Measurements from ENCODE around the gene NPAS4. TPM values are rescaled to one million over a fixed set of nuclear protein-coding genes. Genes with fewer than 3 reads are reported as not detected.

The NPAS4 gene
- total RNA-seq, 3 donors from 2014 or later (not counting 1 experiment from before 2014, with no cell fraction given), result not detected

DNA sequence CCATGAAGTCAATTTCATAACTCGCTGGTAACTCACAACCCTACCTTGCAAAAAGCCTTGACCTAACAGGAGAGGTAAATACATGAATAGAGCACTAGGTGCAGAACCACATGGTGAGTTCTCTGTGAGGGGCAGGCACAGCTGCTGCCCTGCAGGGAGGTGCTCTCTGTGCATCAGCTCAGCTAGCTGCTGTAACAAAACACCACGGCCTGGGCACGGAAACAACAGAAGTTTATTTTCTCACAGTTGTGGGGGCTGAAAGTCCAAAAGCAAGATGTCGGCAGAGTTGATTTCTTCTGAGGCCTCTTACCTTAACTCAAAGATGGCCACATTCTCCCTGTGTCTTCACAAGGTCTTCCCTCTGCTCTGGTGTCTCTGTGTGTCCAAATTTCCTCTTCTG, 30.8 kb downstream of the NPAS4 start:
- 76% methylated on average over 4 of the region's 4 CpGs for WGBS (ENCODE audit: insufficient coverage)
- intact Hi-C loops (cut with micrococcal nuclease), result no loop called here

DNA sequence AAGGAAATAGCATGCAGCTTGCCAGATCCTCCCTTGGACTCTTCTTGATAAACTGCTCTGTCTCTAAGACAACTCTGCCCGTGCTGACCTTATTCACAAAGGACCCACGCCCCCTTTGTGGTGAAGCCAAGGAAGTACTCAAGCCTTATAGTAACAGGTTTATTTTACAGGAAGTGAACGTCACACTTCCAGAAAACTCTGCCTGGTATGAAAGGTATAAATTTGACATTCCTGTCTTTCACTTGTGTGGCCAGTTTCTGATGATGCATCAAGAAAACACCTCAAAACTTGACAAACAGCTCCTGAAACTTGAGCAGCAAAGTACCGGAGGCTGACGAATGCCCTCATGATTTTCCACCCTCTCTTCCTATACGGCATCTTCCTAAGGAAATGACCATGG, 33.4 kb downstream of the NPAS4 start:
- Histone ChIP-seq H3K4me1 (ENCODE audit: control insufficient read depth, insufficient read depth, low read length) (peaks cover 12% of the 10 kb centered on the region), H3K4me3 (ENCODE audit: low read length) (no peak overlapping the region), H3K27me3 (ENCODE audit: control insufficient read depth, insufficient read depth, low read length) (no peaks in the 10 kb centered on the region), H3K36me3 (ENCODE audit: control insufficient read depth, insufficient read depth, low read length) (no peaks in the 10 kb centered on the region), H3K9me3 (ENCODE audit: control insufficient read depth, insufficient read depth, low read length) (no peaks in the 10 kb centered on the region), H3K27ac (ENCODE audit: low read length) (no peak overlapping the region)
- peak in 1 of 3 donors; percentile 36 for ATAC-seq
- no peaks in the 10 kb centered on the region for H3K9me3 Mint-ChIP-seq
- intact Hi-C loops (cut with micrococcal nuclease), result no loop called here
- no peaks in the 10 kb centered on the region for H3K36me3 Mint-ChIP-seq
- peaks cover 18% of the 10 kb centered on the region in 2 donors for H3K4me1 Mint-ChIP-seq
- no peak for DNase-seq
- no peak overlapping the region for H3K4me3 Mint-ChIP-seq
- peaks cover 0 to 14% of the 10 kb centered on the region in 2 donors for H3K27me3 Mint-ChIP-seq (ENCODE audit: low read depth in 2 of 2)
- no peak overlapping the region for H3K27ac Mint-ChIP-seq
- TF ChIP-seq, protein P1, sequence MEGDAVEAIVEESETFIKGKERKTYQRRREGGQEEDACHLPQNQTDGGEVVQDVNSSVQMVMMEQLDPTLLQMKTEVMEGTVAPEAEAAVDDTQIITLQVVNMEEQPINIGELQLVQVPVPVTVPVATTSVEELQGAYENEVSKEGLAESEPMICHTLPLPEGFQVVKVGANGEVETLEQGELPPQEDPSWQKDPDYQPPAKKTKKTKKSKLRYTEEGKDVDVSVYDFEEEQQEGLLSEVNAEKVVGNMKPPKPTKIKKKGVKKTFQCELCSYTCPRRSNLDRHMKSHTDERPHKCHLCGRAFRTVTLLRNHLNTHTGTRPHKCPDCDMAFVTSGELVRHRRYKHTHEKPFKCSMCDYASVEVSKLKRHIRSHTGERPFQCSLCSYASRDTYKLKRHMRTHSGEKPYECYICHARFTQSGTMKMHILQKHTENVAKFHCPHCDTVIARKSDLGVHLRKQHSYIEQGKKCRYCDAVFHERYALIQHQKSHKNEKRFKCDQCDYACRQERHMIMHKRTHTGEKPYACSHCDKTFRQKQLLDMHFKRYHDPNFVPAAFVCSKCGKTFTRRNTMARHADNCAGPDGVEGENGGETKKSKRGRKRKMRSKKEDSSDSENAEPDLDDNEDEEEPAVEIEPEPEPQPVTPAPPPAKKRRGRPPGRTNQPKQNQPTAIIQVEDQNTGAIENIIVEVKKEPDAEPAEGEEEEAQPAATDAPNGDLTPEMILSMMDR (IDR thresholded peaks at IDR 0.05), result no peak
- WGBS (ENCODE audit: insufficient coverage), result 32% methylated on average over 6 of the region's 6 CpGs

More for the DNA sequence above, 30.8 kb downstream of the NPAS4 start:
- TF ChIP-seq, protein P1 (IDR thresholded peaks at IDR 0.05), result no peak
- H3K36me3 ChIP-seq (ENCODE audit: control insufficient read depth, insufficient read depth, low read length), result no peaks in the 10 kb centered on the region
- H3K4me1 Mint-ChIP-seq, result peaks cover 18% of the 10 kb centered on the region in 2 donors
- no peak overlapping the region for H3K27ac Mint-ChIP-seq
- H3K36me3 Mint-ChIP-seq, result no peaks in the 10 kb centered on the region
- no peaks in the 10 kb centered on the region for H3K27me3 ChIP-seq (ENCODE audit: control insufficient read depth, insufficient read depth, low read length)
- no peaks in the 10 kb centered on the region for H3K9me3 Mint-ChIP-seq
- H3K9me3 ChIP-seq (ENCODE audit: control insufficient read depth, insufficient read depth, low read length), result no peaks in the 10 kb centered on the region
- no peak overlapping the region for H3K4me3 ChIP-seq (ENCODE audit: low read length)
- DNase-seq (no peak), ATAC-seq (no peak)
- peaks cover 0 to 17% of the 10 kb centered on the region in 2 donors for H3K27me3 Mint-ChIP-seq (ENCODE audit: low read depth in 2 of 2)
- no peak overlapping the region for H3K4me3 Mint-ChIP-seq
- H3K4me1 ChIP-seq (ENCODE audit: control insufficient read depth, insufficient read depth, low read length), result peaks cover 6% of the 10 kb centered on the region
- H3K27ac ChIP-seq (ENCODE audit: low read length), result no peak overlapping the region

DNA sequence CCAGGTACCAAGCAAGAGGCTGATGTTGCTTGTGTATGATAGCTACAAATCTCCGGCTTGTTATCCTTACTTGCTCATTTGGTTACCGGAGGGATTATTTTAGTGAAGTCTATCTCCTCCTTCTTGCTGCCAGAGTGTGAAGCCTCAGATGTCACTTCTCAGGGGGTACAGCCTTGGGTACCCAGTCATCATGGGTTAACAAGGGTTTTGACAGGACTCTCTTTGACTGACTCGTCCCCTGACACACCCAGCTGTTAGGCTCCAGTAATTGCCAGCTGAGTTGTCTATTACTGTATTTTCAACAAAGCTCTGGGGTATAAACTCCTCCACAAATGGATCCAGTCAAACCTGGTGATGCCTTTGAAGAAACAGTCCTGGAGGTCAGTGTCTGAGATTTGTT, 34.0 kb downstream of the NPAS4 start:
- H3K4me3 ChIP-seq (ENCODE audit: low read length), result no peak overlapping the region
- intact Hi-C loops (cut with micrococcal nuclease), result no loop called here
- H3K27me3 ChIP-seq (ENCODE audit: control insufficient read depth, insufficient read depth, low read length), result no peaks in the 10 kb centered on the region
- H3K36me3 ChIP-seq (ENCODE audit: control insufficient read depth, insufficient read depth, low read length), result no peaks in the 10 kb centered on the region
- Mint-ChIP-seq H3K4me1 (peaks cover 18% of the 10 kb centered on the region in 2 donors), H3K9me3 (no peaks in the 10 kb centered on the region), H3K27me3 (ENCODE audit: low read depth in 2 of 2) (peaks cover 0 to 14% of the 10 kb centered on the region in 2 donors), H3K36me3 (no peaks in the 10 kb centered on the region), H3K4me3 (no peak overlapping the region), H3K27ac (no peak overlapping the region)
- peaks cover 17% of the 10 kb centered on the region for H3K4me1 ChIP-seq (ENCODE audit: control insufficient read depth, insufficient read depth, low read length)
- H3K9me3 ChIP-seq (ENCODE audit: control insufficient read depth, insufficient read depth, low read length), result no peaks in the 10 kb centered on the region
- H3K27ac ChIP-seq (ENCODE audit: low read length), result no peak overlapping the region
- ATAC-seq, result no peak
- TF ChIP-seq, protein P1 (IDR thresholded peaks at IDR 0.05), result no peak
- DNase-seq, result no peak
- WGBS (ENCODE audit: insufficient coverage), result 64% methylated on average over 3 of the region's 3 CpGs

- Mint-ChIP-seq H3K27me3 (ENCODE audit: low read depth in 2 of 2) (peaks cover 0 to 4% of the 10 kb centered on the region in 2 donors), H3K9me3 (no peaks in the 10 kb centered on the region), H3K36me3 (no peaks in the 10 kb centered on the region), H3K4me1 (peaks cover 18% of the 10 kb centered on the region in 2 donors), H3K4me3 (no peak overlapping the region), H3K27ac (no peak overlapping the region)
- intact Hi-C loops (cut with micrococcal nuclease), result no loop called here
- no peak for DNase-seq
- peaks cover 17% of the 10 kb centered on the region for H3K4me1 ChIP-seq (ENCODE audit: control insufficient read depth, insufficient read depth, low read length)
- ATAC-seq, result no peak
- no peaks in the 10 kb centered on the region for H3K9me3 ChIP-seq (ENCODE audit: control insufficient read depth, insufficient read depth, low read length)
- 60% methylated on average over 5 of the region's 6 CpGs for whole genome bisulfite sequencing (ENCODE audit: insufficient coverage)
- TF ChIP-seq, protein P1 (IDR thresholded peaks at IDR 0.05), result no peak
- H3K4me3 ChIP-seq (ENCODE audit: low read length), result no peak overlapping the region
- H3K27me3 ChIP-seq (ENCODE audit: control insufficient read depth, insufficient read depth, low read length), result no peaks in the 10 kb centered on the region
- no peak overlapping the region for H3K27ac ChIP-seq (ENCODE audit: low read length)
- no peaks in the 10 kb centered on the region for H3K36me3 ChIP-seq (ENCODE audit: control insufficient read depth, insufficient read depth, low read length)
Observed at GRCh38 chr11:66457826-66458225, 37.0 kb downstream of the NPAS4 start.

All from natural killer cell (primary cell).